Muscle of leg (tissue), 11 donors: ENCODE results near the gene MALAT1. TPM values are rescaled to one million over a fixed set of nuclear protein-coding genes. Genes with fewer than 3 reads are reported as not detected.

Source experiments
- DNase-seq: peaks from one replicate; pipeline ENCODE4 v3.0.0; 2013
- H3K27ac ChIP-seq: one replicate; pipeline ENCODE4 v1.5.1; 2013; ENCODE audit warnings: mild to moderate bottlenecking, low read length, control low read depth
- H3K27me3 ChIP-seq: one replicate; pipeline ENCODE4 v1.6.1; 2013; ENCODE audit warnings: low read length; ENCODE audit not compliant: control insufficient read depth, insufficient read depth
- H3K36me3 ChIP-seq: one replicate; pipeline ENCODE4 v1.6.1; 2013; ENCODE audit warnings: low read length; ENCODE audit not compliant: control insufficient read depth, insufficient read depth
- H3K4me1 ChIP-seq: one replicate; pipeline ENCODE4 v1.6.1; 2013; ENCODE audit warnings: low read length; ENCODE audit not compliant: control insufficient read depth, insufficient read depth
- H3K4me3 ChIP-seq: one replicate; pipeline ENCODE4 v1.5.1; 2013; ENCODE audit warnings: low read length, control low read depth
- H3K9me3 ChIP-seq: replicated peaks from 2 replicates; pipeline ENCODE4 v1.6.1; 2013; ENCODE audit warnings: low read depth, low read length; ENCODE audit not compliant: control insufficient read depth
- WGBS: methylation state at CpG from one replicate; pipeline ENCODE4 v1.1.5; 2013; ENCODE audit warnings: missing lambda C conversion rate; ENCODE audit not compliant: insufficient coverage; 5-methylcytosine and 5-hydroxymethylcytosine counted together
- polyA plus RNA-seq, 8 donors: library from polyadenylated mRNA; unstranded; fragments of 120-200 nt; gene quantifications; one replicate each; pipeline versions ENCODE4 v1.2.1 to v1.2.3, GENCODE V29; 2013; ENCODE audit warnings: inconsistent platforms in 1 of 8, low replicate concordance in 1 of 8; ENCODE audit not compliant: insufficient read length in 8 of 8, insufficient read depth in 1 of 8
- total RNA-seq: library from RNA; stranded (reverse); fragments of 120-200 nt; gene quantifications from one replicate; pipeline ENCODE4 v1.2.4, GENCODE V29; 2013

Gene MALAT1
- total and polyA plus RNA-seq, 9 donors: 135 to 4,773 (median 174) TPM

DNA sequence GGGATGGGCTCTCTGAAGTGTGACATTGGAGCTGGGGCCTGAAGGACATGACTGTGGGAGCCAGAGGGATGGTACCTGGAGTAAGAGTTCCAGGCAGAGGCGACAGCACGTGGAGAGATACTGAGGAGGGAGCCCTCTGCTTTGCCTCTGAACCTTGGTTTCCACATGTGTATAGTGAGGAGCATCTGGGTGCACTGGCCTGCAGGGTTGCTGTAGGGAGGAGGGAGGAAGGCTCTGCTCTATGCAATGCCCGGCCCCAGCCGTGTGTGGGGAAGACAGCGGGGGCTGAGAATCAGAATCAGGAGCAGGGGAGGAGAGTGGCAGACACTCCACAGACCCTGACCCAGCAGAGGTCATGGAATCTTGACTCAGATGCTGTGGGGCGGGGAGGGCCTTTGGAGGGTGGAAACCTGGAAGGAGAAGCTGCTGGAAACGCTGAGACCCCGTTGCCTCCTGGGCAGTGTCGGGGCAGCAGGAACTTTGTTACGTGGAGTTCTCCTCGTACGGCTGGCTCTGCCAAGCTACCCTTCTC, 30.0 kb downstream of the MALAT1 start:
- H3K4me3 ChIP-seq: no peak overlapping the region
- peaks cover 19% of the 10 kb centered on the region for H3K4me1 ChIP-seq
- H3K27me3 ChIP-seq: no peaks in the 10 kb centered on the region
- 87% methylated on average over 9 of the region's 12 CpGs for WGBS
- no peaks in the 10 kb centered on the region for H3K9me3 ChIP-seq
- no peak for DNase-seq
- no peak overlapping the region for H3K27ac ChIP-seq
- peaks cover 72% of the 10 kb centered on the region for H3K36me3 ChIP-seq

DNA sequence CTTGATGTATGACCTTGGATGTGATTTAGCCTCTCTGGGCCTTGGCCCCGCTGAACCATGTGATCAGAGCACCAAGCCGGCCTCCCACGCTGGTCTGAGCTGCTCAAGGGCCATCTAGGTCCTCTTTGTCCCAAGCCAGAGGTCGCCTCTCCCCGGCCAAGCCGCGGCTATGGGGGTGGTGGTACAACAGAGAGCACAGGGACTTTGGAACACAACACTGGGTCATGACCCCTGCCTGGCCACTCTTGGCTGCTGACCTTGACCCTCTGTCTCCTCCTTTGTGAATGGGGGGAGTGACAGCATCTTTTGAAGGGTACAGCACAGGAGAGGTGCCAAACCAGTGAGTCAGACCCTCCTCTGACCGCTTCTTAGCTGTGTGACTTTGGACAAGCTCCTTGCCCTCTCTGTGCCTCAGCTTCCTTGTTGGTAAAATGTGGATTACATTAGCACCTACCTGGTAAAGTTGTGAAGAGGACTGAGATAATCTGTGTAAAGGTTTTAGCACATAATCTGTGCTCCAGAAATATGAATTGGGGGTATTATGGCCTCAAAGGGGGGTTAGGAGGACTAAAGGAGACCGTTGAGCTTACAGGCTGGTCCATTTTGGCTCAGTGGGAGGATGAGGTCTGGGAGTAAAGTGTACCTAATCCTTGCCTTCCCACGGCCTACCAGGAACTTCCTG, 30.8 kb downstream of the MALAT1 start:
- no peak overlapping the region for H3K4me3 ChIP-seq
- no peak overlapping the region for H3K27ac ChIP-seq
- H3K36me3 ChIP-seq: peaks cover 72% of the 10 kb centered on the region
- H3K27me3 ChIP-seq: no peaks in the 10 kb centered on the region
- peaks cover 12% of the 10 kb centered on the region for H3K4me1 ChIP-seq
- H3K9me3 ChIP-seq: no peaks in the 10 kb centered on the region
- whole genome bisulfite sequencing: 100% methylated on average over 1 of the region's 10 CpGs
- no peak for DNase-seq

DNA sequence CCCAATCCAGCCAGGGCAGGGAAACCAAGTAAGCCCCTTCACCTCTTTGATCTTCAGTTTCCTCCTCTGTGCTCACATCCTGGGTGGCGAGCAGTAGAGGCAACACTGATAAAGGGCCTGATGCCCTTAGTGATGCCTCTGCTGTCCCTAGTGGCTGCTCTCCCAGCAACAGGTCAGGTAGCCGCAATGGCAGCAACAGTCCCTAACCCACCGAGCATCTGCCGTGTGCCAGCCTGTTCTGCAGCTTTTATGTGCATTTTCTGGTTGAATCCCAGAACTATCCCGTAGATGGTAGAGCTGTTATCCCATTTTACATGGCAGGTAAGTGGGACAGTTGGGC, 31.3 kb downstream of the MALAT1 start:
- no peak for DNase-seq
- Histone ChIP-seq H3K4me1 (peaks cover 12% of the 10 kb centered on the region), H3K27me3 (no peaks in the 10 kb centered on the region), H3K27ac (no peak overlapping the region), H3K9me3 (no peaks in the 10 kb centered on the region), H3K4me3 (no peak overlapping the region), H3K36me3 (peaks cover 74% of the 10 kb centered on the region)
- 96% methylated on average over 5 of the region's 5 CpGs for WGBS

DNA sequence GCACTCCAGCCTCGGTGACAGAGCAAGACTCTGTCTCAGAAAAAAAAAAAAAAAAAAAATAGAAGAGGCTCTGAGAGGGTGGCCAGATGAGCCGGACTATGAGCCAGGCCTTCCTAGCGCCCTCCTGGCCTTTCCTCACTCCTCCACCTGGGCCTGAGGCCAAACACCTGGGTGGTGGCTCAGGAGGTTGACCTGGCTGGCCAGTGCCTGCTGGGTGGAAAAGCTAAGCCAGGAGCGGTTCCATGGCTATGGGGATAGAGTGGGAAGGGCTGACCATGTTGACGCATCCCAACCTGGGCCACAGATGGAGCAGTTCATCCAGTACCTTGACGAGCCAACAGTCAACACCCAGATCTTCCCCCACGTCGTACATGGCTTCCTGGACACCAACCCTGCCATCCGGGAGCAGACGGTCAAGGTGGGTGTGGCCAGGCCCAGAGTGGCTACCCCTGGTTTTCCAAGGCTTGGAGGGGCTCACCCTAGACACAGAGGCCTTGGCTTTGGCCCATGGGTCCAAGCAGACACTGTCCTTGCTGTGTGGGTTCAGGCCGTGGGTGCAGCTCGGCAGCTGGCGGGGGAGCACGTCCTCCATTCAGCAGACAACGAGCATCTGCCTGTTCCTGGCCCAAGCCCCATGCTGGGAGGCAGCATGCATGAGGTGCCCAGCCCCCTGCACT, 33.7 kb downstream of the MALAT1 start:
- 79% methylated on average over 9 of the region's 15 CpGs for WGBS
- DNase-seq: no peak
- Histone ChIP-seq H3K36me3 (peaks cover 77% of the 10 kb centered on the region), H3K4me3 (no peak overlapping the region), H3K27me3 (no peaks in the 10 kb centered on the region), H3K4me1 (peaks cover 3% of the 10 kb centered on the region), H3K27ac (no peak overlapping the region), H3K9me3 (no peaks in the 10 kb centered on the region)

DNA sequence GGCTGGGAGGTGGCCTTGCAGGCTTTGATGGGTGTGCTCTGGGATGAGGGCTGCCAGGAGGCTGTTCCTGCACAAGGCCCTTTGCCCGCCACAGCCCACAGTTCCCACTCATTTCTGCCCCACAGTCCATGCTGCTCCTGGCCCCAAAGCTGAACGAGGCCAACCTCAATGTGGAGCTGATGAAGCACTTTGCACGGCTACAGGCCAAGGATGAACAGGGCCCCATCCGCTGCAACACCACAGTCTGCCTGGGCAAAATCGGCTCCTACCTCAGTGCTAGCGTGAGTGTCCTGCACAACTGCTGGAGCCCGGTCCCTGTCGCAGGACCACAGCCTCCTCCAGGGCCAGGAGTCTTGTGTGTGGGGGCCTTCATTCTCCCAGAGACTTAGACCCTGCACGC, 36.3 kb downstream of the MALAT1 start:
- Histone ChIP-seq H3K27ac (no peak overlapping the region), H3K9me3 (no peaks in the 10 kb centered on the region), H3K4me1 (peaks cover 11% of the 10 kb centered on the region), H3K36me3 (peaks cover 64% of the 10 kb centered on the region), H3K4me3 (no peak overlapping the region), H3K27me3 (no peaks in the 10 kb centered on the region)
- 64% methylated on average over 5 of the region's 9 CpGs for WGBS
- DNase-seq: no peak

DNA sequence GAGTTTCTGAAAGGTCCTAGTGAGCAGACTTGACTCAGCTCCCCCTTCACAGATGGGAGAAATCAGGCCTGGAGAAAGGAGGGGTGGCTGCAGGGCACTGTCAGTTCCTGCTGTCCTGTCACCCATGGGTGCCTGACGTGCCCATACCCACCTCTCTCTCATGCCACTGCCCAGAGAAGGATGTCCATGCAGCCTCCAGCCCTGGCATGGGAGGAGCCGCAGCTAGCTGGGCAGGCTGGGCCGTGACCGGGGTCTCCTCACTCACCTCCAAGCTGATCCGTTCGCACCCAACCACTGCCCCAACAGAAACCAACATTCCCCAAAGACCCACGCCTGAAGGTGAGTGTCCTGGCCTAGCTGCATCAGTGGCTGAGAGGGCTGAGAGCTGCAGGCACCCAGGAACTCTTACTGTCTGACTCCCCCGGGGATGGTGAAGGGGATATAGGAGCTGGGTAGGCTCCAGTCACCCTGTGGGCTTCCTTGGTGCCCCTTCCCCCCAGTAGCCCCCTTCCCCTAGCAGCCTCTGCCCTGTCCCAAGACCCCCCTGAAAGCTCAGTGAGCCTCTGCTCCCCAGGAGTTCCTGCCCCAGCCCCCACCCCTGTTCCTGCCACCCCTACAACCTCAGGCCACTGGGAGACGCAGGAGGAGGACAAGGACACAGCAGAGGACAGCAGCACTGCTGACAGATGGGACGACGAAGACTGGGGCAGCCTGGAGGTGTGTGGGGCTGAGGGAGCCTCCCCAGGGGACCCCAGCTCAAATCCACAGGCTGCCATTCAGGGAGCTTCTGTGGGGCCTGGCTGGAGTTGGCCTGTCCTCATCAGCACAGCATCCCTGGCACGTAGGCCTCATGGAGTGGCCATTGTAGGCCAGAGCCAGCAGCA, 37.8 kb downstream of the MALAT1 start:
- no peaks in the 10 kb centered on the region for H3K9me3 ChIP-seq
- DNase-seq: no peak
- WGBS: 61% methylated on average over 4 of the region's 12 CpGs
- no peak overlapping the region for H3K27ac ChIP-seq
- H3K4me1 ChIP-seq: peaks cover 24% of the 10 kb centered on the region
- peaks cover 53% of the 10 kb centered on the region for H3K36me3 ChIP-seq
- no peaks in the 10 kb centered on the region for H3K27me3 ChIP-seq
- no peak overlapping the region for H3K4me3 ChIP-seq

DNA sequence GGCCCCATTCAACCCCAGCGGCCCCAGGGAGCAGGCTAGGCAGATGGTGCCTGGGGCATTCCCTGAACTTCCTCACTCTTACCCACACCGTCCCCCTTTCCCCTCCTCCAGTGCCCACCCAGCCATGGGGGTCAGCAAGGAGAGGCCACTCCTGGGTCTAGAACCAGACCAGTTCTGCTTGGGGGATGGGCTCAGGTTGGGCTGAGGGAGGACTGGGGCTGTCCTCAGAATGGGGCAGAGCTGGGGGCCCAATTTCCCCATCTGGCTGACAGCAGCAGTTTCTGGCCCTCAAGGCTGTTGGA, 38.4 kb downstream of the MALAT1 start:
- Histone ChIP-seq H3K4me3 (no peak overlapping the region), H3K4me1 (peaks cover 25% of the 10 kb centered on the region), H3K36me3 (peaks cover 54% of the 10 kb centered on the region), H3K9me3 (no peaks in the 10 kb centered on the region), H3K27me3 (no peaks in the 10 kb centered on the region), H3K27ac (no peak overlapping the region)
- no CpG with 5 or more reads among the region's 2 CpGs for WGBS
- no peak for DNase-seq

DNA sequence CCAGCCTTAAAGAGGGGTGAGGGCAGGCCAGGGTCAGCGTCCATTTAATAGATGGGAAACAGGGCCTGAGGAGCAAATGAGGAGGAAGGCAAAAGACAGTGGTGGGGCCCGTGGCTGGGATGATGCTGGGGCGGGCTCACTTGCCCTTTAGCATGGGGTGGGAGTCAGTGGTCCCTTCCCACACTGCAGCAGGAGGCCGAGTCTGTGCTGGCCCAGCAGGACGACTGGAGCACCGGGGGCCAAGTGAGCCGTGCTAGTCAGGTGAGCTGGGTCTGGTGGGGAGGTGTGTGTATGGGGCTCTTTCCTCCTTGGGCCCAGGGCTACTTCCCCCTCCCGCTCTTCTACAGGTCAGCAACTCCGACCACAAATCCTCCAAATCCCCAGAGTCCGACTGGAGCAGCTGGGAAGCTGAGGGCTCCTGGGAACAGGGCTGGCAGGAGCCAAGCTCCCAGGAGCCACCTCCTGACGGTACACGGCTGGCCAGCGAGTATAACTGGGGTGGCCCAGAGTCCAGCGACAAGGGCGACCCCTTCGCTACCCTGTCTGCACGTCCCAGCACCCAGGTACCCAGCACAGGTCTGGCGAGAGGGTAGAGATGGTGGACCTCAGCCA, 38.9 kb downstream of the MALAT1 start:
- Histone ChIP-seq H3K4me1 (peaks cover 25% of the 10 kb centered on the region), H3K36me3 (peaks cover 50% of the 10 kb centered on the region)
- WGBS: 72% methylated on average over 8 of the region's 18 CpGs

DNA sequence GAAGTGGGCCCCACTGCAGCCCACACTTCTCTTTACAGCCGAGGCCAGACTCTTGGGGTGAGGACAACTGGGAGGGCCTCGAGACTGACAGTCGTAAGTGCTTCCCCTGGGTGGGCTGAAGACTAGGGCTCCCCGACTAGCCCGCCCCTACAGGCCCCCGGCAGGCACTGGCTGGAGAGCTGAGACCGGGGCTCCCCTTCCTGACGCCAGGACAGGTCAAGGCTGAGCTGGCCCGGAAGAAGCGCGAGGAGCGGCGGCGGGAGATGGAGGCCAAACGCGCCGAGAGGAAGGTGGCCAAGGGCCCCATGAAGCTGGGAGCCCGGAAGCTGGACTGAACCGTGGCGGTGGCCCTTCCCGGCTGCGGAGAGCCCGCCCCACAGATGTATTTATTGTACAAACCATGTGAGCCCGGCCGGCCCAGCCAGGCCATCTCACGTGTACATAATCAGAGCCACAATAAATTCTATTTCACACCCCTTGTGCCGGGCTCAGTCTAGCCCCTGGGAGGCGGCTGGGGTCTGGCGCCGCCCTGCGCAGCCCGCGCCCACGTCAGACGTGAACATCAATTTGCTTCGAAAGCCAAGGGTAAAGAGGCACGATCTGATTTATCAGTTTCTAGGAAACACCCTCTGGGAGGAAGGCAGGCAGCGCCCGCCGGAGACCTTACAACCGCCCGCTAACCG, 39.5 kb downstream of the MALAT1 start:
- peaks cover 50% of the 10 kb centered on the region for H3K36me3 ChIP-seq
- peaks cover 25% of the 10 kb centered on the region for H3K4me1 ChIP-seq
- H3K27ac ChIP-seq: no peak overlapping the region
- H3K9me3 ChIP-seq: no peaks in the 10 kb centered on the region
- DNase-seq: no peak
- WGBS: 76% methylated on average over 26 of the region's 43 CpGs
- H3K4me3 ChIP-seq: no peak overlapping the region
- no peaks in the 10 kb centered on the region for H3K27me3 ChIP-seq

More for the DNA sequence above, 38.9 kb downstream of the MALAT1 start:
- no peak for DNase-seq
- Histone ChIP-seq H3K4me3 (no peak overlapping the region), H3K27ac (no peak overlapping the region), H3K27me3 (no peaks in the 10 kb centered on the region), H3K9me3 (no peaks in the 10 kb centered on the region)
